Activated naive CD4-positive, alpha-beta T cell treated with anti-CD3 and anti-CD28 coated beads, Interleukin-2, amount 50 U/mL, for 24 hours (primary cell): ENCODE measurements around the gene KIF25.

Experiments used
- H3K27ac Mint-ChIP-seq: one replicate; pipeline ENCODE4 v1.8.0; 2021; ENCODE audit warnings: mild to moderate bottlenecking, mixed read lengths
- H3K27me3 Mint-ChIP-seq: one replicate; pipeline ENCODE4 v1.8.0; 2021; ENCODE audit warnings: mixed read lengths
- H3K36me3 Mint-ChIP-seq: one replicate; pipeline ENCODE4 v1.8.0; 2021; ENCODE audit warnings: mixed read lengths
- H3K4me1 Mint-ChIP-seq: one replicate; pipeline ENCODE4 v1.8.0; 2021; ENCODE audit warnings: mixed read lengths
- H3K4me3 Mint-ChIP-seq: one replicate; pipeline ENCODE4 v1.8.0; 2021; ENCODE audit warnings: mild to moderate bottlenecking, mixed read lengths
- H3K9me3 Mint-ChIP-seq: one replicate; pipeline ENCODE4 v1.8.0; 2021; ENCODE audit warnings: mixed read lengths

KIF25 gene

GRCh38 chr6:168031411-168031971 lies 34.0 kb downstream of the KIF25 start:
- no peaks in the 10 kb centered on the region for H3K9me3 Mint-ChIP-seq
- no peaks in the 10 kb centered on the region for H3K36me3 Mint-ChIP-seq
- H3K4me3 Mint-ChIP-seq: no peak overlapping the region
- peaks cover 9% of the 10 kb centered on the region for H3K4me1 Mint-ChIP-seq
- peaks cover 26% of the 10 kb centered on the region for H3K27me3 Mint-ChIP-seq
- H3K27ac Mint-ChIP-seq: no peak overlapping the region

- H3K9me3 Mint-ChIP-seq: peaks cover 2% of the 10 kb centered on the region
- H3K4me1 Mint-ChIP-seq: peaks cover 9% of the 10 kb centered on the region
- no peaks in the 10 kb centered on the region for H3K36me3 Mint-ChIP-seq
- no peak overlapping the region for H3K4me3 Mint-ChIP-seq
- no peak overlapping the region for H3K27ac Mint-ChIP-seq
- H3K27me3 Mint-ChIP-seq: peaks cover 30% of the 10 kb centered on the region
These were observed 34.7 kb downstream of the KIF25 start for GRCh38 chr6:168032005-168032760.

GRCh38 chr6:168033791-168034190 lies 36.3 kb downstream of the KIF25 start:
- Mint-ChIP-seq H3K27ac (no peak overlapping the region), H3K4me1 (peaks cover 9% of the 10 kb centered on the region), H3K4me3 (no peak overlapping the region), H3K9me3 (peaks cover 4% of the 10 kb centered on the region), H3K36me3 (no peaks in the 10 kb centered on the region), H3K27me3 (peaks cover 32% of the 10 kb centered on the region)

- Mint-ChIP-seq H3K4me3 (no peak overlapping the region), H3K36me3 (no peaks in the 10 kb centered on the region), H3K4me1 (peaks cover 9% of the 10 kb centered on the region), H3K27me3 (peaks cover 32% of the 10 kb centered on the region), H3K9me3 (peaks cover 4% of the 10 kb centered on the region), H3K27ac (no peak overlapping the region)
These were observed 37.1 kb downstream of the KIF25 start for GRCh38 chr6:168034537-168034936.

DNA sequence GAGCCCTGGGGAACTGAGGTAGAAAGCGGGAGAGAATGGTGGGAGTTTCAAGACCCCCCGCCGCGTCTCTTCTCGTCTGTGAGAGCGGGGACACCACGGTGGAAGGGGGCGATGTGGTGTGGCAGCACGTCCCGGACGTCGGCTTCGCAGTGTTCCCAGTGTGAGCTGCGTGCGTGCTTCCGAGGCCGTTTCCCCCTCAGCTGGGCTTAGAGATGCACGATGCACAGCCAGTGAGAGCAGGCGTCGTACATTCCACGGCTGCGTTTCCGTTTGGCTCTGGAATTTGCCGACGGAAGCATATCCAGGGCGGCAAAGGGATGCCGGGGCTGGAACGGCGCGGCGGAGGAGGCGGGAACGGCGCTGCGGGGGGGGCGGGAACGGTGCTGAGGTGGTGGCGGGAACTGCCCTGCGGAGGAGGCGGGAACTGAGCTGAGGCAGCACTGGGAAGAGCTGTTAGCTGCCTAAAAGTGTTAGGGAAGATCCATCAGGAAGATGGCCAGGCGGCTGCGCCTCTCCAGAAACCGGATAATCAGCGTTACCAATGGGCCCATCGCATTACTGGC lies 37.7 kb downstream of the KIF25 start:
- H3K27ac Mint-ChIP-seq: no peak overlapping the region
- no peaks in the 10 kb centered on the region for H3K36me3 Mint-ChIP-seq
- H3K27me3 Mint-ChIP-seq: peaks cover 32% of the 10 kb centered on the region
- H3K9me3 Mint-ChIP-seq: peaks cover 4% of the 10 kb centered on the region
- peaks cover 9% of the 10 kb centered on the region for H3K4me1 Mint-ChIP-seq
- H3K4me3 Mint-ChIP-seq: peak overlapping the region; percentile 47

GRCh38 chr6:168035661-168036545 lies 38.4 kb downstream of the KIF25 start:
- Mint-ChIP-seq H3K4me3 (peak overlapping the region; percentile 62), H3K9me3 (peaks cover 9% of the 10 kb centered on the region), H3K27ac (no peak overlapping the region), H3K36me3 (no peaks in the 10 kb centered on the region), H3K27me3 (peaks cover 28% of the 10 kb centered on the region), H3K4me1 (peaks cover 9% of the 10 kb centered on the region)

- H3K36me3 Mint-ChIP-seq: no peaks in the 10 kb centered on the region
- no peak overlapping the region for H3K4me3 Mint-ChIP-seq
- peaks cover 9% of the 10 kb centered on the region for H3K4me1 Mint-ChIP-seq
- H3K9me3 Mint-ChIP-seq: peaks cover 9% of the 10 kb centered on the region
- H3K27me3 Mint-ChIP-seq: peaks cover 25% of the 10 kb centered on the region
- H3K27ac Mint-ChIP-seq: no peak overlapping the region
These were observed 39.8 kb downstream of the KIF25 start for GRCh38 chr6:168037242-168037641.

- Mint-ChIP-seq H3K4me3 (no peak overlapping the region), H3K9me3 (peaks cover 9% of the 10 kb centered on the region), H3K36me3 (no peaks in the 10 kb centered on the region), H3K27ac (no peak overlapping the region), H3K27me3 (peaks cover 25% of the 10 kb centered on the region), H3K4me1 (peaks cover 9% of the 10 kb centered on the region)
These were observed 40.4 kb downstream of the KIF25 start for GRCh38 chr6:168037856-168038255.

DNA sequence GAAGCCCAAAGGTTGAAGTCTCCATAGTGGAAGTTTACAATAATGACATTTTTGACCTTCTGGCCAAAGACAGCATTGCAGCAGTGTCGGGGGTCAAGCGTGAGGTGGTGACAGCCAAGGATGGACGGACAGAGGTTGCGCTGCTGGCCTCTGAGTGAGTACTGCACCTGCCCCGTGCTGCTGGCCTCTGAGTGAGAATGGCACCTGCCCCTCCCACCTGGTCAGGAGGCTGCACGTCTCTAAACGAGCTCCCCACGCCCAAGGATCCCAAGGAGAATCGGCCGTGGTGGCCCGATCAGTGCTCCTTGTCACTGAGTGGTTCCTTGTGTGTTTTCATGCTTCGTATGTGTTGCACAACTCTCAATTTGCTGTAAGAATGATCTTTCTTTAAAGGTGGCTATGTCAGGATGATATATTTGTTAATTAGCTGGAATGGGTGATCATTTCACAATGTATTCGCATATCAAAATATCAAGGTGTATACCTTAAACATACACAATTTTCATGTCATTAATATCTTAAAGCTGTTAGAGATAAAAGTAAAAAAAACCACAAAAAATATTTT lies 41.2 kb downstream of the KIF25 start:
- Mint-ChIP-seq H3K9me3 (peaks cover 9% of the 10 kb centered on the region), H3K27me3 (peaks cover 21% of the 10 kb centered on the region), H3K4me1 (peaks cover 9% of the 10 kb centered on the region), H3K4me3 (no peak overlapping the region), H3K36me3 (no peaks in the 10 kb centered on the region), H3K27ac (no peak overlapping the region)

GRCh38 chr6:168039301-168039700 lies 41.8 kb downstream of the KIF25 start:
- peaks cover 9% of the 10 kb centered on the region for H3K9me3 Mint-ChIP-seq
- H3K4me1 Mint-ChIP-seq: peaks cover 9% of the 10 kb centered on the region
- H3K27me3 Mint-ChIP-seq: peaks cover 18% of the 10 kb centered on the region
- no peaks in the 10 kb centered on the region for H3K36me3 Mint-ChIP-seq
- no peak overlapping the region for H3K4me3 Mint-ChIP-seq
- H3K27ac Mint-ChIP-seq: no peak overlapping the region

- Mint-ChIP-seq H3K4me1 (peaks cover 7% of the 10 kb centered on the region), H3K4me3 (no peak overlapping the region), H3K27ac (no peak overlapping the region), H3K9me3 (peaks cover 9% of the 10 kb centered on the region), H3K36me3 (no peaks in the 10 kb centered on the region), H3K27me3 (peaks cover 15% of the 10 kb centered on the region)
These were observed 42.4 kb downstream of the KIF25 start for GRCh38 chr6:168039849-168040248.

- H3K9me3 Mint-ChIP-seq: peaks cover 9% of the 10 kb centered on the region
- H3K36me3 Mint-ChIP-seq: no peaks in the 10 kb centered on the region
- peaks cover 8% of the 10 kb centered on the region for H3K27me3 Mint-ChIP-seq
- H3K27ac Mint-ChIP-seq: no peak overlapping the region
- peaks cover 3% of the 10 kb centered on the region for H3K4me1 Mint-ChIP-seq
- H3K4me3 Mint-ChIP-seq: no peak overlapping the region
These were observed 43.5 kb downstream of the KIF25 start for GRCh38 chr6:168040856-168041496.

- Mint-ChIP-seq H3K27me3 (peaks cover 3% of the 10 kb centered on the region), H3K4me1 (no peaks in the 10 kb centered on the region), H3K9me3 (peaks cover 9% of the 10 kb centered on the region), H3K36me3 (no peaks in the 10 kb centered on the region), H3K27ac (no peak overlapping the region), H3K4me3 (no peak overlapping the region)
These were observed 44.5 kb downstream of the KIF25 start for GRCh38 chr6:168041928-168042327.

DNA sequence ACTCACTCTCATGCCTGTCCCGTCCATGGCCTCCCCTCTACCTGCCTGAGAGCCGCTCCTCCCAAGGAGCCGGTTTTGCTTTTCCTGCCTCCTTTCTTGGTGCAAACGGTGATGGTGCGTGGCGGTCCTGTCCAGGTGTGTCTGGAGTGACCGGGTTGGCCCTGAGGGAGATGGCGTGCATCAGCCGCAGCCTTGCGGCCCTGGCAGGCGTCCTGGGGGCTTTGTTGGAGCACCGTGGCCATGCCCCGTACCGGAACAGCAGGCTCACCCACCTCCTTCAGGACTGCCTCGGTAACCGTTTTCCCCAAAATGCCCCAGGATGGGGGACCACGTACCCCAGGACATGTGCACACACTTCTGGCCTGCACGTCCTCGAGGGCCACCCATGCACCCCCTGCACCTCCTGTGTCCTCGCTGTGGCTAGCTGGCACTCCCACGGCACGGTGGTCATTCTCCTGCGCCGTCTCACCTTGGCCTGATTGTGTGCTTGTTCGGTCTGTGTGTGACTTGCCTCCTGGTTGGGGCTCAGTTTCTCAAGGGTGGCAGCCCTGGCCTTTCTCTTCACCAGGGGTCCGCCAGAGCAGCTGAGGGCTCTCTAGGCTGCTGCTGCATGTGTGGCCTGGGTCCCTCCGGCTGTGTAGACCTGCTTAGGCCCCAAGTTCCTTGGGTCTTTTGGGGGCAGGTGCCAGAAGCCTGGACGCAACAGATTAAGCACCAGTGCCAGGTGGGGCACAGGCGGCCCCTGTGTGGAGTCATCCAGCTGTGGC lies 45.1 kb downstream of the KIF25 start:
- H3K27ac Mint-ChIP-seq: no peak overlapping the region
- no peak overlapping the region for H3K4me3 Mint-ChIP-seq
- no peaks in the 10 kb centered on the region for H3K4me1 Mint-ChIP-seq
- H3K9me3 Mint-ChIP-seq: peaks cover 4% of the 10 kb centered on the region
- H3K27me3 Mint-ChIP-seq: no peaks in the 10 kb centered on the region
- H3K36me3 Mint-ChIP-seq: no peaks in the 10 kb centered on the region
